Skeletal muscle satellite cell (primary cell): ENCODE results near the gene NCOA7.

ENCODE experiments used
- H3K27me3 ChIP-seq: 2 replicates; pipeline ENCODE4 v1.7.0; 2013; ENCODE audit warnings: low read length; ENCODE audit not compliant: control insufficient read depth, insufficient read depth
- H3K36me3 ChIP-seq: 2 replicates; pipeline ENCODE4 v1.7.0; 2013; ENCODE audit warnings: mild to moderate bottlenecking, control low read depth, low read length; ENCODE audit not compliant: insufficient read depth
- H3K4me1 ChIP-seq: 2 replicates; pipeline ENCODE4 v1.7.0; 2013; ENCODE audit warnings: low read length; ENCODE audit not compliant: control insufficient read depth, insufficient read depth
- H3K4me2 ChIP-seq: 2 replicates; pipeline ENCODE4 v1.7.0; 2013; ENCODE audit warnings: mild to moderate bottlenecking, low read length
- H3K4me3 ChIP-seq: 2 replicates; pipeline ENCODE4 v1.7.0; 2013; ENCODE audit warnings: low read length
- H3K9ac ChIP-seq: 2 replicates; pipeline ENCODE4 v1.7.0; 2013; ENCODE audit warnings: mild to moderate bottlenecking, low read depth, low read length, moderate library complexity
- H3K9me3 ChIP-seq: replicated peaks from 2 replicates; pipeline ENCODE4 v1.7.0; 2013; ENCODE audit warnings: mild to moderate bottlenecking, control low read depth, low read length

The NCOA7 gene

DNA sequence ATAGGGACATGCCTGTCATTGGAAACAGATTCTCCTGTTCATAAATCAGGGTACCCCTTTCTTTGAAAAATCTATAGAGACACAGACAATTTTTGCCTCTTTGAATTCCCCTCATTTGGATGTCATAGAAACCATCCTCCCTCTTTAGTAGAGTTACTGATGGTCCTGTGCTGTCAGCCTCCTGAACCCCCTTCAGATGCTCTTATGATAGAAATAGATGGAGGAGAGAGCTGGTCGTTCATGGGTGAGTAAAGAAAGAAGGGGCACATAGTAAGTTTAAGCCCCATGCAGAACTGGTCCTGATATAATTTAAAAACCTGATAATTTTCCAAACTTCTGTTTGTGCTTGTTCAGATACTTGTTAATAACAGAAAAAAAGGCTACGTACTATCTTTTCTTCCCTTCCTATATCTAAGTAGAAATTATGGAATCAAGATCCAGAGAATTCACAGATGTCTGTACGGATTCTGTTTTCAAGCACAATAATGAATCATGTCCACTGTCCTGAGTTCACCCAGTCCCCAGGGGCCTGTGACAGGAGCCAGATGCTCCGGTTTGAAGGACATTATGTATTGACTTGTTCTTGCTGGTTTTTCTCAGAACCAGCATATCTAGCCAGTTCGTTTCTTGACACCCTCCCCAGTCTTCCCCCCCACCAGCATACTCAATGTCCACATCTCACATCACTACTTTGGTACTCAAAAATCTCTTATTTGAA is 78.1 kb downstream of the NCOA7 start:
- no peak overlapping the region for H3K9ac ChIP-seq
- H3K27me3 ChIP-seq, result no peaks in the 10 kb centered on the region
- H3K9me3 ChIP-seq, result no peaks in the 10 kb centered on the region
- no peak overlapping the region for H3K4me3 ChIP-seq
- H3K4me2 ChIP-seq, result no peak overlapping the region
- no peaks in the 10 kb centered on the region for H3K36me3 ChIP-seq
- peaks cover 18% of the 10 kb centered on the region for H3K4me1 ChIP-seq

DNA sequence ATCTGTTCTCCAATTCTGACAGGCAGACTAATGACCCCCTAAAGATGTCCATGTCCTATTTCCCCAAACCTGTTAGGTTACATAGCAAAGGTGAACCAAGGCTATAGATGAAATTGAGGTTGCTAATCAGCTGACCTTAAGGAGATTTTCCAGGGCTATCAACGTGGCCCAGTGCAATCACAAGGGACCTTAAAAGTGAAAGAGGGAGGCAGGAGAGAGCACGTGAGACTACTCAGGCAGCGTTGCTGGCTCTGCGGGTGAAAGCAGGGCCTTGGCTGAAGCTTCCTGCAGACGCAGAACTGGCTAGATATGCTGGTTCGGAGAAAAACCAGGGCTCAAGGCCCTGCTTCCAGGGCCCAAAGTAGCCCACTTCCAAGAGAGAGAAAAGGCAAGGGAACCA is 78.7 kb downstream of the NCOA7 start:
- Histone ChIP-seq H3K36me3 (no peaks in the 10 kb centered on the region), H3K9me3 (no peaks in the 10 kb centered on the region), H3K9ac (no peak overlapping the region), H3K4me1 (peaks cover 18% of the 10 kb centered on the region), H3K4me2 (no peak overlapping the region), H3K27me3 (no peaks in the 10 kb centered on the region), H3K4me3 (no peak overlapping the region)

DNA sequence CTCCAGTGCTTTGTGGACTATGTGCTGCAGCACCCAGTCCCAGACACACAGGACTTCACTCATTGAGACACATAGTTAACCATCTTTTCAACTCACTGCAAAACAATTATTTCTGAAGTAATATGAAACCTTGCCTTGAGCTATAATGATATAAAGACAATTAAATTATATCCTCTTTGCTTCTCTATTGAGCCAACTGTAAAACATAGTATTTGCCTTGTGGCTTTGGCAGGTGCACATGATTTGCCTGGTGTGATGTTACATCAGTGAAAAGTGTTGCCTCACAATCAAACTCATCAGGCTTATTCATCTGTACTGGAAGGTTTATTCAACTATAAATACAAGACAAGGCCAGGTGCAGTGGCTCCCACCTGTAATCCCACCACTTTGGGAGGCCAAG is 80.6 kb downstream of the NCOA7 start:
- no peak overlapping the region for H3K4me2 ChIP-seq
- peaks cover 18% of the 10 kb centered on the region for H3K4me1 ChIP-seq
- H3K27me3 ChIP-seq, result no peaks in the 10 kb centered on the region
- no peaks in the 10 kb centered on the region for H3K9me3 ChIP-seq
- H3K9ac ChIP-seq, result no peak overlapping the region
- H3K4me3 ChIP-seq, result no peak overlapping the region
- H3K36me3 ChIP-seq, result no peaks in the 10 kb centered on the region

DNA sequence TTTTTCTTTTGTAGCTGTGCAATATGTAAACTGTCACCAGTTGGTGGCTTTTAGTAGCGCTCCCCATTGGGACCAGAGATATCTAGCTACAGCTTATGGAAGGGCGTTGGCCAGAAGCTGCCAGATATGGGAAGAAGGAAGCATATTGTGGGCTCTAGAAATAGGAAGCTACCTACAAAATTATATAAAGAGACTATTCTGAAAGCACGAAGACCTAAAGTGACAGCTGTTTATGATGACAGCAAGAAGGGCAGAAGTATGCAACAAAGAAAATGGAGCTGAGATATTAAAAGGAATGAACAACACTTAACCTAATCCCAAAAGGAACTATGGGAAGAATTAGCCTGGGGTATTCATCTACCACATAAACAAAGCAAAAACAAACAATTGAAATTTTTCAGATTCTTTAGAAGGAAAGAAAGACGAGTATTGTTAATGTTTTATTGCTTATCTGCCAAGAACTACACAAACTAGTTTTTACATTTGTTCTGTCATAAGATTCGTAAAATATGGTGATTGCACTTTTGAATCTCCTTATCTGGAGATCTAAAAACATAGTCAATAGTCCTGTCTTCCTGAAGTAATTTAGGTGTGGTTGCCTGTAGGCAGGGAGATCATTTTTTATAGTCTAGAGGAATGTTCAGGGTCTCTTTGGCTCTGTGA is 81.6 kb downstream of the NCOA7 start:
- peaks cover 18% of the 10 kb centered on the region for H3K4me1 ChIP-seq
- no peak overlapping the region for H3K4me3 ChIP-seq
- no peak overlapping the region for H3K4me2 ChIP-seq
- no peak overlapping the region for H3K9ac ChIP-seq
- H3K9me3 ChIP-seq, result no peaks in the 10 kb centered on the region
- no peaks in the 10 kb centered on the region for H3K27me3 ChIP-seq
- no peaks in the 10 kb centered on the region for H3K36me3 ChIP-seq

DNA sequence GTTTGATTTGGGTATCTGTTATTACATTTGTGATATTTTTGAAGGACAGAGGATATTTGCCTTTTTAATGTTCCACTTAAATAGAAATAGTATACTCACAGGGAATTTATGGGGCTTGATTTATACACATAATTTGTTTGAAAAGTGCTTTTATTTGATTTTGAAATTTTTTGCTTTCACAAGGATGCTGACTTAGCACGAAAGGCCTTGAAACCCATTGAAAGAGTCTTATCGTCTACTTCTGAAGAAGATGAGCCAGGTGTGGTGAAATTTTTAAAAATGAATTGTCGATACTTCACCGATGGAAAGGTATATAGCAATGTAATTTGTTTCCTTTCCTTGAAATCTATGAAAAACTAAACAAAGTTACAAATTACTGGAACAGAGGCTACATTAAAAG is 91.5 kb downstream of the NCOA7 start:
- no peaks in the 10 kb centered on the region for H3K9me3 ChIP-seq
- no peak overlapping the region for H3K9ac ChIP-seq
- H3K4me2 ChIP-seq, result no peak overlapping the region
- H3K4me1 ChIP-seq, result peaks cover 6% of the 10 kb centered on the region
- no peaks in the 10 kb centered on the region for H3K27me3 ChIP-seq
- peaks cover 23% of the 10 kb centered on the region for H3K36me3 ChIP-seq
- no peak overlapping the region for H3K4me3 ChIP-seq

DNA sequence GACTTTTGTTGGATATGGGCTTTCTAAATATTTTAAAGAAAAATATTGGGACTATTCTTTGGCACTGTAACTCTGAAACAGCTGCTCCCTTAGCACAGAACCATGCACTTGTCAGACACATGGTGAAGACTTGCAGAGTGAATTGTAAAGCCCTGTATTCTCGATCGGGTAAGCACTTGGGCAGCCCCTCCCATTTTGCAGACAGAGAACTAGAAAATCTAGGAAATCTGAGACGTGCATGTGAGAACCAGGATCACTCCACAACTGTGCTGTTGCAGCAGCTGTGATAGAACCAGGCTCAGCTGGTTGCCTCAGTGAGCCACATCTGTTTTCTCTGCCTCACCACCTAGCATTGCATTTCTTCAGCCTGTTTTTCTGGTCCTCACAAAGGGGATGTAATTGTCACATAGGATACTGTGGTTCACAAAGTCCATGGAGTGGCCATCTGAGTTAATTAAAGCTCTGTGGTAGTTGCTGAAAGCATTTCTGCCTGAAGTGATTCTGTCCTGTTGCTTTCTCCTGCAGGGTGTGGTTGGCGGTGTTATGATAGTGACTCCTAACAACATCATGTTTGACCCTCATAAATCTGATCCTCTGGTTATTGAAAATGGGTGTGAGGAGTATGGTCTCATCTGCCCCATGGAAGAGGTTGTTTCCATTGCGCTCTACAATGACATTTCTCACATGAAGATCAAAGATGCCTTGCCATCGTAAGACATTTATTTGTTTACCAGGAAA is 94.0 kb downstream of the NCOA7 start:
- H3K4me2 ChIP-seq, result no peak overlapping the region
- no peak overlapping the region for H3K9ac ChIP-seq
- H3K27me3 ChIP-seq, result no peaks in the 10 kb centered on the region
- H3K36me3 ChIP-seq, result peaks cover 32% of the 10 kb centered on the region
- peaks cover 6% of the 10 kb centered on the region for H3K4me1 ChIP-seq
- H3K9me3 ChIP-seq, result no peaks in the 10 kb centered on the region
- no peak overlapping the region for H3K4me3 ChIP-seq

DNA sequence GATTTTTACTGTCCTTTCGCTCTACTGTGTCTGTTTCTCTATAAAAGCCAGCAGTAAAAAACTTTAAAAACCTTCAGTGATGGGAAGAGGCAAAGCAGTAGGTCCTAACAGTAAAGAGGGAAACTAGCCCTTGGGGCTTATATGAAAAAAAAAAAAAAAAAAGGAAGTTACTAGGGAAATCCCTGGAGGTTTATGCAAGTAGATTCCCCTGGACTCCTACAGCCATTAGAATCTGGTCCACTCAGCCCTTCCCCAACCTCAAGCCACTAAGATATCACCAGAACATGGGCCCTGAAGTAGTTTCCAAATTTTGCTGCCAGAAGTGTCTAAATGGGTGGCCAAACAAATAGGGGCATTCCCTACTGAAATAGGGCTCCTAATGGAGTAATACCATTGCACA is 95.3 kb downstream of the NCOA7 start:
- no peaks in the 10 kb centered on the region for H3K27me3 ChIP-seq
- H3K36me3 ChIP-seq, result peaks cover 35% of the 10 kb centered on the region
- H3K4me3 ChIP-seq, result no peak overlapping the region
- H3K9me3 ChIP-seq, result no peaks in the 10 kb centered on the region
- H3K4me1 ChIP-seq, result peaks cover 6% of the 10 kb centered on the region
- H3K4me2 ChIP-seq, result no peak overlapping the region
- no peak overlapping the region for H3K9ac ChIP-seq

DNA sequence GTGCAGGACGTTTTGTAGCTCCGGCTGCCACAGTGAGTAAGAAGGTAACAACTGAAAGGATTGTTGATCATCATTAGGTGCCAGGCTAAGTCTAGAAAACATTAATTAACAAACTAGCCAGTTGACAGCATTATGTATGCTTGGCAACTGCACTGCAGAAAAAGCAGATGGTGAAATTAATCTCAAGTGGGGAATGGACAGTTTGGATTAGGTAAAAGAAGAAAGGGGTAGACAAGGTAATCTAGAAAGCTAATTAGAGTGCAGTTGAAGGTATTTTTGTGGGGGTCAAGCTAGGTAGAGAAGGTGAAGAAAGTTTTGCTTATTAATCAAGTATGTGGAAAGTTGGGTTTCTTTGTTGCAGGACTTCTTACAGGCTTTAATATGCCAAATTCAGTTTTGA is 96.2 kb downstream of the NCOA7 start:
- H3K4me2 ChIP-seq, result no peak overlapping the region
- H3K4me1 ChIP-seq, result peaks cover 6% of the 10 kb centered on the region
- H3K9me3 ChIP-seq, result no peaks in the 10 kb centered on the region
- no peaks in the 10 kb centered on the region for H3K27me3 ChIP-seq
- H3K4me3 ChIP-seq, result no peak overlapping the region
- H3K9ac ChIP-seq, result no peak overlapping the region
- peaks cover 27% of the 10 kb centered on the region for H3K36me3 ChIP-seq

DNA sequence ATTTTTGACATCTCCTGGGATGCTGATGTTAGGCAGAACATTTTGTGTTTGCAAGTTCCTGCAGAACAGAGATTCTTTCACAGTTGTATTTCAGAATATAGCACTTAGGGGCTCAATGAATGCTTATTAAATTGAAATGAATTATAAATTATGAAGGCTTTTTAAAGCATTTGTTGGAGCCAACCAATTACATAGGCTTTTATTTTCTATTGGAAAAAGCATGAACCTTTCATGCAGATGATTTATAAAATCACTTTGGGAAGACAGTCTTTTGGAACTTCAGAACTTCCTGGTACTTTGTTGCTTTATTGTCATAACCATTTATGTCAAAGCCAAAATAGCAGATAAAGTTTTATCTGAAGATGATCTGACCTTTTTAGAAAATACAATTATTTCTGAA is 96.6 kb downstream of the NCOA7 start:
- Histone ChIP-seq H3K4me3 (no peak overlapping the region), H3K4me1 (peaks cover 6% of the 10 kb centered on the region), H3K4me2 (no peak overlapping the region), H3K36me3 (peaks cover 23% of the 10 kb centered on the region), H3K9ac (no peak overlapping the region), H3K27me3 (no peaks in the 10 kb centered on the region), H3K9me3 (no peaks in the 10 kb centered on the region)

DNA sequence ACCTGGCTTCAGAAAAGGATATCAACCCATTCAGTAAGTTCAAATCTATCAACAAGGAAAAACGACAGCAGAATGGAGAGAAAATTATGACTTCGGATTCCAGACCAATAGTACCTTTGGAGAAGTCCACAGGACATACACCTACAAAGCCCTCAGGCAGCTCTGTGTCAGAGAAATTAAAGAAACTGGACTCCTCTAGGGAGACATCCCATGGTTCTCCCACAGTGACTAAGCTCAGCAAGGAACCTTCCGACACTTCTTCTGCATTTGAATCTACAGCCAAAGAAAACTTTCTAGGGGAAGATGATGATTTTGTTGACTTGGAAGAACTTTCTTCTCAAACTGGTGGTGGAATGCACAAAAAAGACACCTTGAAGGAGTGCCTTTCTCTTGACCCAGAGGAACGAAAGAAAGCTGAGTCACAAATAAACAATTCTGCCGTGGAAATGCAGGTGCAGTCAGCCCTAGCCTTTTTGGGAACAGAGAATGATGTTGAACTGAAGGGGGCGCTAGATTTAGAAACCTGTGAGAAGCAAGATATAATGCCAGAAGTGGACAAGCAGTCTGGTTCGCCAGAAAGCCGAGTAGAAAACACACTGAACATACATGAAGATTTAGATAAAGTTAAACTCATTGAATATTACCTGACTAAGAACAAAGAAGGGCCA is 98.4 kb downstream of the NCOA7 start:
- H3K4me1 ChIP-seq, result peaks cover 6% of the 10 kb centered on the region
- no peaks in the 10 kb centered on the region for H3K9me3 ChIP-seq
- no peak overlapping the region for H3K9ac ChIP-seq
- H3K4me2 ChIP-seq, result no peak overlapping the region
- H3K36me3 ChIP-seq, result peaks cover 20% of the 10 kb centered on the region
- H3K4me3 ChIP-seq, result no peak overlapping the region
- no peaks in the 10 kb centered on the region for H3K27me3 ChIP-seq

DNA sequence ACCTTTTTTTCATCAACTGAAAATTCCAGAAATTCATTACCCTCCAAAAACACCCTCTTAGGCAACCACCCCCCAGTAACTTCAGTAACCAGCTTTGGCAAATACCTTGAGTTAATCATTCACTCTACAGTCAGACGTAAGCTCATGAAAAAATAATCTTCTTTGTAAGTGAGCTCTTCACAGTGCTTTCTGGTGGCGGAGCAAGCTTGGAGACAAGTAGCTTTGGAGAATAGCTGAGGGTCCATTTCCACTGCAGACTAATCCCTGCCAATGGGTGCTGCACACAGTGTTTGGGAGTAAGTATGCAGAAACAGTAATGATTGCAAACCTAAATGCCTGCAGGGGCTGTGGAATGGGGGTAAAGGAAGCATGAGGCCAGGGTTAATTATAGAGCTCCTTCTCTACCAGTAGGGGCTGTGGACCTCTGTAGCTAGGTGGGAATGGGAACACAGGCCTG is 109.0 kb downstream of the NCOA7 start:
- no peaks in the 10 kb centered on the region for H3K4me1 ChIP-seq
- H3K36me3 ChIP-seq, result peaks cover 2% of the 10 kb centered on the region
- no peaks in the 10 kb centered on the region for H3K9me3 ChIP-seq
- H3K27me3 ChIP-seq, result no peaks in the 10 kb centered on the region
- H3K9ac ChIP-seq, result no peak overlapping the region
- H3K4me2 ChIP-seq, result no peak overlapping the region
- no peak overlapping the region for H3K4me3 ChIP-seq
